ENCODE results near the gene PUM2. TPM values are rescaled to one million over a fixed set of nuclear protein-coding genes. Genes with fewer than 3 reads are reported as not detected.
A peak's percentile ranks its signal among the peaks of the same experiment; 100 is the strongest.

The PUM2 gene
- total and polyA plus RNA-seq, 11 donors = 18.6 to 75.4 (median 58.5) TPM

DNA sequence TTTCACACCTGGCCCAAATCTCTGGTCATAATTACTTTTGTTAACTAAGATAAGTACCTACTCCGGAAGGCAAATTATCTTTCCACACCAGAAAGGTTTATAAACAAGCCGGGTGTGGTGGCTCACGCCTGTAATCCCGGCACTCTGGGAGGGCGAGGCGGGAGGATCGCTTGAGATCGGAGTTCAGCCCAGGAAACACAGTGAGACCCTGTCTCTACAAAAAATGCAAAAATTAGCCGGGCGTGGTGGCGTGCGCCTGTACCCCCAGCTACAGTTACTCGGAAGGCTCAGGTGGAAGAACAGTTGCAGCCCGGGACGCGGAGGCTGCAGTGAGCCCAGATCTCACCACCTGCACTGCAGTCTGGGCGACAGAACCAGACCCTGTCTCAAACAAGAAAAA, 2.1 kb downstream of the PUM2 start:
- Histone ChIP-seq H3K27me3 (no peaks in the 10 kb centered on the region), H3K36me3 (peaks cover 0 to 12% (median 0%) of the 10 kb centered on the region in 9 donors), H3K27ac (no peak overlapping the region), H3K9me3 (no peaks in the 10 kb centered on the region), H3K4me1 (peaks cover 5 to 70% (median 46%) of the 10 kb centered on the region in 12 donors), H3K4me3 (peak overlapping the region in 7 of 12 donors; percentile 80 to 97 (median 90))
- TF ChIP-seq, protein P1, sequence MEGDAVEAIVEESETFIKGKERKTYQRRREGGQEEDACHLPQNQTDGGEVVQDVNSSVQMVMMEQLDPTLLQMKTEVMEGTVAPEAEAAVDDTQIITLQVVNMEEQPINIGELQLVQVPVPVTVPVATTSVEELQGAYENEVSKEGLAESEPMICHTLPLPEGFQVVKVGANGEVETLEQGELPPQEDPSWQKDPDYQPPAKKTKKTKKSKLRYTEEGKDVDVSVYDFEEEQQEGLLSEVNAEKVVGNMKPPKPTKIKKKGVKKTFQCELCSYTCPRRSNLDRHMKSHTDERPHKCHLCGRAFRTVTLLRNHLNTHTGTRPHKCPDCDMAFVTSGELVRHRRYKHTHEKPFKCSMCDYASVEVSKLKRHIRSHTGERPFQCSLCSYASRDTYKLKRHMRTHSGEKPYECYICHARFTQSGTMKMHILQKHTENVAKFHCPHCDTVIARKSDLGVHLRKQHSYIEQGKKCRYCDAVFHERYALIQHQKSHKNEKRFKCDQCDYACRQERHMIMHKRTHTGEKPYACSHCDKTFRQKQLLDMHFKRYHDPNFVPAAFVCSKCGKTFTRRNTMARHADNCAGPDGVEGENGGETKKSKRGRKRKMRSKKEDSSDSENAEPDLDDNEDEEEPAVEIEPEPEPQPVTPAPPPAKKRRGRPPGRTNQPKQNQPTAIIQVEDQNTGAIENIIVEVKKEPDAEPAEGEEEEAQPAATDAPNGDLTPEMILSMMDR (IDR thresholded peaks at IDR 0.05) = no peak
- no peak for TF ChIP-seq POLR2A (IDR thresholded peaks at IDR 0.05)
- intact Hi-C loops (cut with DNase I) = loop anchor here in 1 of 10 donors (5.0 kb wide), 1 partner anchor 296 kb away; the partner anchor contains the start of gene LAPTM4A
- WGBS, 4 donors = 78 to 83% (median 81%) methylated on average over 17 of the region's 17 CpGs
- DNase-seq (no peak), ATAC-seq (no peak)

DNA sequence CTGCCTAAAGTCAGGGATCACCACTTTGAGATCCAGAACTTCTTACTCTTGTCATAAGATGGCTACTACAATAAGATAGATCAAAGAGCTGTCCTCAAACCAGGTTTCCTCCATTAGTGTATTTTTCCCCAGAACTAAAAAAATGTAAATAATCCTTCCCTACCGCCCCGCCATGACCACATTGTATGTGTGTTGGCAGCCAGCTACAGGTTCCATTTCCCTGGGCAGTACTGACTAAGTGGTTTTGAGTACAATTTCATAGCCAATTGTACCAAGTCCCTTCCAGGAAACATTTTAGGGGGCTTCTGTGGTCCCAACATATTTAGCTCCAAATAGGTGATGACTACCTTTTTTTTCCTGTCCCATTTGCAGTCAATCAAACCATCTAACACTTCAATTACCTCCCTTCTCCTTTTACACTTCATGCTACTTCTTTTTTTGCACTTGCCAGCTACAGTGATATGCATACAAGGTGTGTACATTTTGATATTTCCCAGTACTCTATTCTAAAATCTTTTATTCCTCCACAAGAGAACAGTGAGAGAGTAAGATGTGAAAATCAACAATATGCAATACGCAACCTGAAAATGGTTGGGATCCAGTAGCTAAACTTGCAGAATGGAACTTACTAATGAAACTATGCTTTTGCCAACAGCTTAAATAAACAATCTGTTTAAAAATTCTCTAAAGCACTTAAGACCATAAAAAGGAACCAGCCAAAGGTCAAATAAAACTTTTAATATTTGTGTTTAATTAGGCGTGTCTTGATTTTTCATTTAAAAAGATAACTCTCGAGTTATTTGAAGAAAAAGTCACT, 3.9 kb downstream of the PUM2 start:
- Histone ChIP-seq H3K9me3 (no peaks in the 10 kb centered on the region), H3K4me1 (peaks cover 5 to 72% (median 48%) of the 10 kb centered on the region in 12 donors), H3K4me3 (no peak overlapping the region), H3K36me3 (peaks cover 0 to 12% (median 0%) of the 10 kb centered on the region in 9 donors), H3K27me3 (no peaks in the 10 kb centered on the region), H3K27ac (no peak overlapping the region)
- intact Hi-C loops (cut with DNase I) = loop anchor here in 1 of 10 donors (5.0 kb wide), 1 partner anchor 294 kb away; the partner anchor contains the start of gene LAPTM4A
- DNase-seq = no peak
- 78 to 86% (median 82%) methylated on average over 5 of the region's 5 CpGs for WGBS, 4 donors
- ATAC-seq = no peak
- TF ChIP-seq, protein P1 (IDR thresholded peaks at IDR 0.05) = no peak
- TF ChIP-seq POLR2A (IDR thresholded peaks at IDR 0.05) = no peak

DNA sequence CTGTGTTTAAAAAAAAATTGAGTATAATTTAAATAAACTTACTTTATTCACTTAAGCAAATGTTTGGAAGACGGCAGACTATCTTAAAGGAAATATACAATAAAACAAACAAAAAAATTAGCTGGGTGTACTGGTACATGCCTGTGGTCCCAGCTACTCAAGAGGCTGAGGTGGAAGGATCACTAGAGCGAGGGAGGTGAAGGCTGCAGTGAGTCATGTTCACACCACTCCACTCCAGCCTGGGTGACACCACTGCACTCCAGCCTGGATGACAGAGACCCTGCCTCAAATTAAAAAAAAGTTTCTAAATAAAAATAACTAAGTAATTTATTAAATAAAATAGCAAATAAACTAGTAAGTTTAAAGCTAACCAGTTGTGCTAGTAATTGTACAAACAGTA, 7.5 kb downstream of the PUM2 start:
- 87 to 94% (median 91%) methylated on average over 2 of the region's 2 CpGs for WGBS, 4 donors
- no peak for ATAC-seq
- no peak for TF ChIP-seq POLR2A (IDR thresholded peaks at IDR 0.05)
- TF ChIP-seq, protein P1 (IDR thresholded peaks at IDR 0.05) = no peak
- Histone ChIP-seq H3K4me3 (no peak overlapping the region), H3K4me1 (peaks cover 0 to 83% (median 39%) of the 10 kb centered on the region in 12 donors), H3K27ac (no peak overlapping the region), H3K36me3 (peaks cover 0 to 4% (median 0%) of the 10 kb centered on the region in 9 donors), H3K9me3 (no peaks in the 10 kb centered on the region), H3K27me3 (no peaks in the 10 kb centered on the region)
- intact Hi-C loops (cut with DNase I) = no loop called here
- no peak for DNase-seq

DNA sequence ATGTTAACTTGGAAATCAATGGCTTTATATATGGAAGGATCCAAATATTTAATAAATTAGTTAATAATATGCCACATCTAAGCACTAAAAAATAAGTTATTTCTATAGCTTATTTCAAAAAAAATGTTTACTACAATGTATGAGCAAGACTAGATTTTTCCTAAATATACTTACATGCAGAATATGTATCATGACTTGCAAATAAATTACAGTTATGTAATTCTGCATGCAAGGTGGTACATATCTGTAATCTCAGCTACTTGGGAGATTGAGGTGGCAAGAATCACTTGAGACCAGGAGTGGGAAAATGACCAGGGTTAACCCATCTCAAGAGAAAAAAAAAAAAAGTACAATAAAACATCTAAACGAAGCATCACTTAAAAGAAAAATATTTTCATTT, 11.6 kb downstream of the PUM2 start:
- no peak for ATAC-seq

More for the DNA sequence above, 11.6 kb downstream of the PUM2 start:
- TF ChIP-seq, protein P1 (IDR thresholded peaks at IDR 0.05) = no peak
- TF ChIP-seq POLR2A (IDR thresholded peaks at IDR 0.05) = no peak
- Histone ChIP-seq H3K27me3 (no peaks in the 10 kb centered on the region), H3K9me3 (no peaks in the 10 kb centered on the region), H3K4me1 (peaks cover 2 to 88% (median 45%) of the 10 kb centered on the region in 12 donors), H3K4me3 (no peak overlapping the region), H3K36me3 (no peaks in the 10 kb centered on the region), H3K27ac (no peak overlapping the region)
- 51 to 63% (median 57%) methylated on average over 1 of the region's 1 CpG for WGBS, 4 donors
- no peak for DNase-seq
- intact Hi-C loops (cut with DNase I) = no loop called here
